ENCODE results near the gene RAD52.

Gene RAD52

GRCh38 chr12:916712-917445 is 32.6 kb downstream of the RAD52 start:
- Histone ChIP-seq H3K27ac (ENCODE audit: low read depth, low read length) (no peak overlapping the region), H3K36me3 (ENCODE audit: control insufficient read depth in 1 of 2, insufficient read depth in 2 of 2, low read length in 2 of 2) (peaks cover 37 to 61% of the 10 kb centered on the region in 2 donors)

GRCh38 chr12:916240-916639 is 33.3 kb downstream of the RAD52 start:
- Histone ChIP-seq H3K4me3 (ENCODE audit: low read depth in 1 of 2, low read length in 2 of 2) (no peak overlapping the region), H3K27me3 (ENCODE audit: control insufficient read depth in 1 of 2, insufficient read depth in 2 of 2, low read length in 2 of 2) (no peaks in the 10 kb centered on the region), H3K27ac (ENCODE audit: low read depth, low read length) (no peak overlapping the region), H3K4me1 (ENCODE audit: control insufficient read depth in 1 of 2, insufficient read depth in 2 of 2, low read length in 2 of 2) (no peaks in the 10 kb centered on the region), H3K9me3 (ENCODE audit: control insufficient read depth in 1 of 2, low read length in 2 of 2) (no peaks in the 10 kb centered on the region), H3K9ac (ENCODE audit: low read depth in 1 of 2, low read length in 2 of 2) (no peak overlapping the region), H3K36me3 (ENCODE audit: control insufficient read depth in 1 of 2, insufficient read depth in 2 of 2, low read length in 2 of 2) (peaks cover 37 to 67% of the 10 kb centered on the region in 2 donors)

More at GRCh38 chr12:916712-917445, 32.6 kb downstream of the RAD52 start:
- Histone ChIP-seq H3K4me1 (ENCODE audit: control insufficient read depth in 1 of 2, insufficient read depth in 2 of 2, low read length in 2 of 2) (no peaks in the 10 kb centered on the region), H3K9ac (ENCODE audit: low read depth in 1 of 2, low read length in 2 of 2) (no peak overlapping the region), H3K9me3 (ENCODE audit: control insufficient read depth in 1 of 2, low read length in 2 of 2) (no peaks in the 10 kb centered on the region), H3K27me3 (ENCODE audit: control insufficient read depth in 1 of 2, insufficient read depth in 2 of 2, low read length in 2 of 2) (no peaks in the 10 kb centered on the region), H3K4me3 (ENCODE audit: low read depth in 1 of 2, low read length in 2 of 2) (no peak overlapping the region)

- no peaks in the 10 kb centered on the region for H3K4me1 ChIP-seq (ENCODE audit: control insufficient read depth in 1 of 2, insufficient read depth in 2 of 2, low read length in 2 of 2)
- H3K27me3 ChIP-seq (ENCODE audit: control insufficient read depth in 1 of 2, insufficient read depth in 2 of 2, low read length in 2 of 2) = no peaks in the 10 kb centered on the region
- H3K9me3 ChIP-seq (ENCODE audit: control insufficient read depth in 1 of 2, low read length in 2 of 2) = no peaks in the 10 kb centered on the region
- H3K9ac ChIP-seq (ENCODE audit: low read depth in 1 of 2, low read length in 2 of 2) = no peak overlapping the region
- H3K27ac ChIP-seq (ENCODE audit: low read depth, low read length) = no peak overlapping the region
- H3K36me3 ChIP-seq (ENCODE audit: control insufficient read depth in 1 of 2, insufficient read depth in 2 of 2, low read length in 2 of 2) = peaks cover 37 to 77% of the 10 kb centered on the region in 2 donors
- no peak overlapping the region for H3K4me3 ChIP-seq (ENCODE audit: low read depth in 1 of 2, low read length in 2 of 2)
Measured at GRCh38 chr12:915090-915489, 34.4 kb downstream of the RAD52 start.

DNA sequence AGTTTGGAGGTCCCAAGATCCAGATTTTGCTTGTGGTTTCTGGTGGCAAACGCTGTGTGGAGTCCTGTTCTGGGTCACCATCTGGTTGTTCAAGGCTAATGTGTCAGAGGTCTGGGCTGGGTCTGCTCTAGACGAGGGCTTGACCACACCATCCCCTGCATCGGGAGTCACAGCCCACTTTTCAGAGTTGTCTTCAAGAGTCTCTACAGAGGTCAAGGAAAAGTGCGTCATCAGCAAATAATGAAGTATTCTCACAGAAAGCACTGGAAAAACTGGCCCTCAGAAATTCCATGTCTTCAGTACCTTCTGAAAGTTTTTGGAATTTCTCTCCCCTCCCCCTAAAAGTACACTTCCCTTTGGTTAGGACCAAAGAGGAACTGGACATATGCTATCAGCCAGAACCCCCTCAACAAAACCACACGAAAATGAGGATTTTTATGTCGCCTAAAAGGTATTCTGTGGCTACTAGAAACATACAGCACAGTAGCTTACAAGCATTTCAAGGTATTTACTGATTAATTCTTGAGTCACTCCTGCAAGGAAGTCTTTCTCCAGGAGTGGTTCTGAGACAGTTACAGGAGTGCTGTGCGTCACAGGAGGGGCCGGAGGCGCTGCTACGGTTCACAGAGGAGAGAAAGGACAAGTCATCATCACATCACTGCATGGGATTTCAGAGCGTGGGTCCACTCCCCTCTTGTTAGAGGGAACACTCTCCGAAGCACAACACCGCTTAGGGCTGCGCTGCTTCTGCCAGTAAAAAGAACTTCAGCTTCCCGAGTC is 35.4 kb downstream of the RAD52 start:
- no peak overlapping the region for H3K9ac ChIP-seq (ENCODE audit: low read depth in 1 of 2, low read length in 2 of 2)
- no peak overlapping the region for H3K27ac ChIP-seq (ENCODE audit: low read depth, low read length)
- H3K9me3 ChIP-seq (ENCODE audit: control insufficient read depth in 1 of 2, low read length in 2 of 2) = no peaks in the 10 kb centered on the region
- no peak overlapping the region for H3K4me3 ChIP-seq (ENCODE audit: low read depth in 1 of 2, low read length in 2 of 2)
- H3K27me3 ChIP-seq (ENCODE audit: control insufficient read depth in 1 of 2, insufficient read depth in 2 of 2, low read length in 2 of 2) = no peaks in the 10 kb centered on the region
- peaks cover 38 to 85% of the 10 kb centered on the region in 2 donors for H3K36me3 ChIP-seq (ENCODE audit: control insufficient read depth in 1 of 2, insufficient read depth in 2 of 2, low read length in 2 of 2)
- no peaks in the 10 kb centered on the region for H3K4me1 ChIP-seq (ENCODE audit: control insufficient read depth in 1 of 2, insufficient read depth in 2 of 2, low read length in 2 of 2)

DNA sequence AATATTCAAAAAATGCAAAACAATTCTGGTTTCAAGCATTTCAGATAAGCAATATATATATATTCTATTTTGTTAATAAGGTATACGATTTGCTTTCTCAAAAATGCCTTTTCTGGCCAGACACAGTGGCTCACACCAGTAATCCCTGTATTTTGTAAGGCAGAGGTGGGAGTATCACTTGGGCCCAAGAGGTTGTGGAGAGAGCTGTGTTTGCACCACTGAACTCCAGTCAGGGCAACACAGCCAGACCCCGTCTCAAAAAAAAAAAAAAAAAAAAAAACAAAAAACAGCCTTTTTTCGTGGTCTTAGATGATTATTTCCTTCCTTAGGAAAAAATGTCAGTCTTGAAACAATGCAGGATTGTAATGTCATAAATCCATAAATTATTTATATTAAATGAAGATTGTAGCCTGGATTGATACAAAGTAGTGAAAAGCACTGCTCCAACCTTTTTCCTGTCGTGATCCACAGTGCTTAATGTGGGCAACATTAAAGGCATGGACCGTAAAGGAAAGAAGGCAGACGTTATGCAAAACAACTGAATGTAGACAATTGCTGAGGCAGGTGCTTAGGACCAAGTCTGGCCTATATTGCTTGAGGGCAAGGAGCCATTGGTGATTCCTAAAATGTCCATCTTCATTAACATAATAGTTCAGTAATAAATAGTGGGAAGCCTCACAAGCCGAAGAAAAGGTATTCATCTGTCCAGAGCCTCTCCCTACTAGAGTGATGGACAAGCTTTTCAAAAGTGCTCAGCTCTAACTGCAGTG is 36.8 kb downstream of the RAD52 start:
- H3K4me3 ChIP-seq (ENCODE audit: low read depth in 1 of 2, low read length in 2 of 2) = no peak overlapping the region
- H3K36me3 ChIP-seq (ENCODE audit: control insufficient read depth in 1 of 2, insufficient read depth in 2 of 2, low read length in 2 of 2) = peaks cover 49 to 87% of the 10 kb centered on the region in 2 donors
- no peaks in the 10 kb centered on the region for H3K27me3 ChIP-seq (ENCODE audit: control insufficient read depth in 1 of 2, insufficient read depth in 2 of 2, low read length in 2 of 2)
- H3K27ac ChIP-seq (ENCODE audit: low read depth, low read length) = no peak overlapping the region
- H3K9ac ChIP-seq (ENCODE audit: low read depth in 1 of 2, low read length in 2 of 2) = no peak overlapping the region
- no peaks in the 10 kb centered on the region for H3K9me3 ChIP-seq (ENCODE audit: control insufficient read depth in 1 of 2, low read length in 2 of 2)
- no peaks in the 10 kb centered on the region for H3K4me1 ChIP-seq (ENCODE audit: control insufficient read depth in 1 of 2, insufficient read depth in 2 of 2, low read length in 2 of 2)

DNA sequence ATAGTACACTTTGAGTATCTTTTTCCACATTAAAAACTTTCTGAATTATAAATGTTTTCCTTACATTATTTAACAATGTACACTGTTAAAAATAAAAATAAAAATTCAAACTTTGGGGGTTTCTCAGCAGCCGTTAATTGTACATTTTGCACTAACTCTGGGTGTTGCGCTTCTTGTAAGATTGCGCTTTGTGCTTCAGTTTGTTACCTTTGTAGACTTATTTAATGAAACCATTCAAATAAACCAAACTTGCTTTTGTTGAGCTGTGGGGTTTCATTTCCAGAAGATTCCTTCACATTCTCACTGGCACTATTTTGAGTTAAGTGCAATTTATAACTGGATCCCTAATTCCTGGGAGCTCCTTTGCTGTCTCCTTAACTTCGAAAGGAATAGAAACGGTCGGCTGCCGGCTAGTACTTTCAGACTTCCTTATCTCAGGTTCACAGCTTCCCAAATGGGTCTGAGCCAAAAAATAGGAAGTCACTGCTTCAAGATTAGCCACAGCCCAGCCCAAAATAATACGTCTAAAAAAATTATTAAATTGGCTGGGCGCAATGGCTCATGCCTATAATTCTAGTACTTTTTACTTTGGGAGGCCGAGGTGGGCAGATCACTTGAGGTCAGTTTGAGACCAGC is 38.2 kb downstream of the RAD52 start:
- Histone ChIP-seq H3K4me3 (ENCODE audit: low read depth in 1 of 2, low read length in 2 of 2) (no peak overlapping the region), H3K27me3 (ENCODE audit: control insufficient read depth in 1 of 2, insufficient read depth in 2 of 2, low read length in 2 of 2) (no peaks in the 10 kb centered on the region), H3K36me3 (ENCODE audit: control insufficient read depth in 1 of 2, insufficient read depth in 2 of 2, low read length in 2 of 2) (peaks cover 43 to 86% of the 10 kb centered on the region in 2 donors), H3K9me3 (ENCODE audit: control insufficient read depth in 1 of 2, low read length in 2 of 2) (no peaks in the 10 kb centered on the region), H3K27ac (ENCODE audit: low read depth, low read length) (no peak overlapping the region), H3K4me1 (ENCODE audit: control insufficient read depth in 1 of 2, insufficient read depth in 2 of 2, low read length in 2 of 2) (no peaks in the 10 kb centered on the region), H3K9ac (ENCODE audit: low read depth in 1 of 2, low read length in 2 of 2) (no peak overlapping the region)

DNA sequence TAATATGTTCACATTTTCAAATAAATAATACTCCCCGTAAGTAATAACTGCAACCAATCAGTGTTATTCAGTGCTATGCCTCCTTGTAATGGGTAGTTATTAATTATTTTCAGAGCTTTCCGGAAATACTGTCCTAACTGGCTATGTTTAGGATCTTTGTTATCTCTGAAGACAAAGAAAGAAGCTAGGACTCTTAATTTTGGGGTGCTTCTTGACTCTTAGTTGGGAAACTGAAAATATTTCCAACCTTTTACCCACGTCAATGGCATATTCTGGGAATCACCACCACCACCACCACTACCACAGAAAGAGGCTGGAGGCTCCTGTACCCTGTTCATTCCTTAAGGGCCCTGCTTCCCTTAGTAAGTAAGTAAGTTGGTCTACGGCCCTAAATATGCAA is 39.1 kb downstream of the RAD52 start:
- Histone ChIP-seq H3K9ac (ENCODE audit: low read depth in 1 of 2, low read length in 2 of 2) (no peak overlapping the region), H3K4me3 (ENCODE audit: low read depth in 1 of 2, low read length in 2 of 2) (no peak overlapping the region), H3K36me3 (ENCODE audit: control insufficient read depth in 1 of 2, insufficient read depth in 2 of 2, low read length in 2 of 2) (peaks cover 39 to 92% of the 10 kb centered on the region in 2 donors), H3K27me3 (ENCODE audit: control insufficient read depth in 1 of 2, insufficient read depth in 2 of 2, low read length in 2 of 2) (no peaks in the 10 kb centered on the region), H3K27ac (ENCODE audit: low read depth, low read length) (no peak overlapping the region), H3K4me1 (ENCODE audit: control insufficient read depth in 1 of 2, insufficient read depth in 2 of 2, low read length in 2 of 2) (no peaks in the 10 kb centered on the region), H3K9me3 (ENCODE audit: control insufficient read depth in 1 of 2, low read length in 2 of 2) (no peaks in the 10 kb centered on the region)

- H3K9me3 ChIP-seq (ENCODE audit: control insufficient read depth in 1 of 2, low read length in 2 of 2) = no peaks in the 10 kb centered on the region
- no peak overlapping the region for H3K4me3 ChIP-seq (ENCODE audit: low read depth in 1 of 2, low read length in 2 of 2)
- no peak overlapping the region for H3K9ac ChIP-seq (ENCODE audit: low read depth in 1 of 2, low read length in 2 of 2)
- no peak overlapping the region for H3K27ac ChIP-seq (ENCODE audit: low read depth, low read length)
- no peaks in the 10 kb centered on the region for H3K4me1 ChIP-seq (ENCODE audit: control insufficient read depth in 1 of 2, insufficient read depth in 2 of 2, low read length in 2 of 2)
- no peaks in the 10 kb centered on the region for H3K27me3 ChIP-seq (ENCODE audit: control insufficient read depth in 1 of 2, insufficient read depth in 2 of 2, low read length in 2 of 2)
- H3K36me3 ChIP-seq (ENCODE audit: control insufficient read depth in 1 of 2, insufficient read depth in 2 of 2, low read length in 2 of 2) = peaks cover 34 to 90% of the 10 kb centered on the region in 2 donors
Measured at GRCh38 chr12:909861-910260, 39.6 kb downstream of the RAD52 start.

GRCh38 chr12:907413-908185 is 41.9 kb downstream of the RAD52 start:
- no peak overlapping the region for H3K9ac ChIP-seq (ENCODE audit: low read depth in 1 of 2, low read length in 2 of 2)
- H3K36me3 ChIP-seq (ENCODE audit: control insufficient read depth in 1 of 2, insufficient read depth in 2 of 2, low read length in 2 of 2) = peaks cover 33 to 89% of the 10 kb centered on the region in 2 donors
- H3K9me3 ChIP-seq (ENCODE audit: control insufficient read depth in 1 of 2, low read length in 2 of 2) = no peaks in the 10 kb centered on the region
- H3K27me3 ChIP-seq (ENCODE audit: control insufficient read depth in 1 of 2, insufficient read depth in 2 of 2, low read length in 2 of 2) = no peaks in the 10 kb centered on the region
- no peak overlapping the region for H3K27ac ChIP-seq (ENCODE audit: low read depth, low read length)
- H3K4me1 ChIP-seq (ENCODE audit: control insufficient read depth in 1 of 2, insufficient read depth in 2 of 2, low read length in 2 of 2) = no peaks in the 10 kb centered on the region
- no peak overlapping the region for H3K4me3 ChIP-seq (ENCODE audit: low read depth in 1 of 2, low read length in 2 of 2)
